ENCODE results near the gene ART1.

GRCh38 chr11:3623767-3624458 lies 21.0 kb upstream of the ART1 start:
- TF ChIP-seq, protein P1, sequence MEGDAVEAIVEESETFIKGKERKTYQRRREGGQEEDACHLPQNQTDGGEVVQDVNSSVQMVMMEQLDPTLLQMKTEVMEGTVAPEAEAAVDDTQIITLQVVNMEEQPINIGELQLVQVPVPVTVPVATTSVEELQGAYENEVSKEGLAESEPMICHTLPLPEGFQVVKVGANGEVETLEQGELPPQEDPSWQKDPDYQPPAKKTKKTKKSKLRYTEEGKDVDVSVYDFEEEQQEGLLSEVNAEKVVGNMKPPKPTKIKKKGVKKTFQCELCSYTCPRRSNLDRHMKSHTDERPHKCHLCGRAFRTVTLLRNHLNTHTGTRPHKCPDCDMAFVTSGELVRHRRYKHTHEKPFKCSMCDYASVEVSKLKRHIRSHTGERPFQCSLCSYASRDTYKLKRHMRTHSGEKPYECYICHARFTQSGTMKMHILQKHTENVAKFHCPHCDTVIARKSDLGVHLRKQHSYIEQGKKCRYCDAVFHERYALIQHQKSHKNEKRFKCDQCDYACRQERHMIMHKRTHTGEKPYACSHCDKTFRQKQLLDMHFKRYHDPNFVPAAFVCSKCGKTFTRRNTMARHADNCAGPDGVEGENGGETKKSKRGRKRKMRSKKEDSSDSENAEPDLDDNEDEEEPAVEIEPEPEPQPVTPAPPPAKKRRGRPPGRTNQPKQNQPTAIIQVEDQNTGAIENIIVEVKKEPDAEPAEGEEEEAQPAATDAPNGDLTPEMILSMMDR (IDR thresholded peaks at IDR 0.05 in 4 of 5, conservative IDR thresholded peaks at IDR 0.05 in 1 of 5), result no peak
- no peak for TF ChIP-seq POLR2A (IDR thresholded peaks at IDR 0.05)

Data from gastrocnemius medialis (tissue), 4 donors.